GM23338 (cell line): ENCODE measurements around the gene TTC27. TPM values are rescaled to one million over a fixed set of nuclear protein-coding genes. Genes with fewer than 3 reads are reported as not detected.

Experiments used
- ATAC-seq: fragments of 200-7000 bp; cut with Tn5 transposase; 3 replicates; pipeline ENCODE4 v1.9.1; 2020
- DNase-seq: peaks from one replicate; pipeline ENCODE4 v3.0.0-alpha.2; 2015; ENCODE audit warnings: low spot score
- H2AFZ ChIP-seq: fragments of 200-600 bp; sonication (generic); 2 replicates; pipeline ENCODE4 v1.8.0; 2016; ENCODE audit warnings: antibody characterized with exemption, mild to moderate bottlenecking, moderate library complexity
- H3F3A ChIP-seq: fragments of 200-600 bp; sonication (generic); replicated peaks from 2 replicates; pipeline ENCODE4 v1.8.0; 2017; ENCODE audit warnings: antibody characterized with exemption, mixed run types, low read depth
- H3K27ac ChIP-seq: fragments of 200-600 bp; sonication (generic); 2 replicates; pipeline ENCODE4 v1.6.1; 2016; ENCODE audit warnings: low read depth
- H3K27me3 ChIP-seq: fragments of 200-600 bp; sonication (generic); 2 replicates; pipeline ENCODE4 v1.8.0; 2016; ENCODE audit warnings: mild to moderate bottlenecking, mixed run types, moderate library complexity; ENCODE audit not compliant: insufficient read depth
- H3K36me3 ChIP-seq: fragments of 200-600 bp; sonication (generic); 2 replicates; pipeline ENCODE4 v1.8.0; 2016; ENCODE audit warnings: mild to moderate bottlenecking; ENCODE audit not compliant: insufficient read depth
- H3K4me1 ChIP-seq: fragments of 200-600 bp; sonication (generic); 2 replicates; pipeline ENCODE4 v1.8.0; 2016; ENCODE audit warnings: mild to moderate bottlenecking, moderate library complexity; ENCODE audit not compliant: insufficient read depth
- H3K4me2 ChIP-seq: fragments of 200-600 bp; sonication (generic); 2 replicates; pipeline ENCODE4 v1.7.1; 2017; ENCODE audit warnings: mixed run types
- H3K4me3 ChIP-seq: fragments of 200-600 bp; sonication (generic); 2 replicates; pipeline ENCODE4 v1.6.1; 2016; ENCODE audit warnings: mixed run types
- H3K79me2 ChIP-seq: fragments of 200-600 bp; sonication (generic); replicated peaks from 2 replicates; pipeline ENCODE4 v1.8.0; 2017; ENCODE audit warnings: mild to moderate bottlenecking; ENCODE audit not compliant: insufficient read depth
- H3K9me2 ChIP-seq: fragments of 200-600 bp; sonication (generic); 2 replicates; pipeline ENCODE4 v1.8.0; 2017; ENCODE audit not compliant: insufficient read depth
- H4K20me1 ChIP-seq: fragments of 200-600 bp; sonication (generic); replicated peaks from 2 replicates; pipeline ENCODE4 v1.8.0; 2017; ENCODE audit warnings: mild to moderate bottlenecking; ENCODE audit not compliant: insufficient read depth
- H3K27ac Mint-ChIP-seq: 2 replicates; pipeline ENCODE4 v1.8.0; 2020; ENCODE audit warnings: inconsistent platforms, mild to moderate bottlenecking, moderate library complexity, mixed read lengths
- H3K27me3 Mint-ChIP-seq: 3 replicates; pipeline ENCODE4 v1.8.0; 2022; ENCODE audit warnings: low read depth, mild to moderate bottlenecking, moderate library complexity, mixed read lengths, inconsistent platforms; ENCODE audit not compliant: insufficient read depth, poor library complexity
- H3K36me3 Mint-ChIP-seq: 3 replicates; pipeline ENCODE4 v1.8.0; 2021; ENCODE audit warnings: low read depth, mild to moderate bottlenecking, inconsistent platforms, moderate library complexity, mixed read lengths
- H3K4me1 Mint-ChIP-seq: 3 replicates; pipeline ENCODE4 v1.8.0; 2020; ENCODE audit warnings: mild to moderate bottlenecking, inconsistent platforms, mixed read lengths
- H3K4me3 Mint-ChIP-seq: 3 replicates; pipeline ENCODE4 v1.8.0; 2021; ENCODE audit warnings: moderate library complexity, mild to moderate bottlenecking, inconsistent platforms, mixed read lengths
- H3K9me3 Mint-ChIP-seq: 3 replicates; pipeline ENCODE4 v1.8.0; 2020; ENCODE audit warnings: moderate library complexity, mild to moderate bottlenecking, inconsistent platforms, mixed read lengths
- CREB1 ChIP-seq: fragments of 250-450 bp; sonication (Bioruptor Pico); IDR thresholded peaks from 2 replicates; pipeline ENCODE4 v1.5.0; 2020; ENCODE audit warnings: low read depth, mild to moderate bottlenecking, moderate library complexity
- CTCF ChIP-seq, 2 experiments: fragments of 200-600 bp in 1 of 2; sonication (generic) in 1 of 2; conservative IDR thresholded peaks; 2 replicates each; pipeline versions ENCODE4 v1.5.1 to v1.6.1; 2016 to 2017; ENCODE audit warnings: antibody characterized with exemption in 2 of 2, low read depth in 2 of 2, mild to moderate bottlenecking in 2 of 2, moderate library complexity in 1 of 2
- EZH2 ChIP-seq: fragments of 200-600 bp; sonication (generic); IDR thresholded peaks from one replicate; pipeline ENCODE4 v1.8.0; 2017; ENCODE audit warnings: antibody characterized with exemption, mild to moderate bottlenecking, low read depth; ENCODE audit not compliant: unreplicated experiment
- EZH2phosphoT487 ChIP-seq: fragments of 200-600 bp; sonication (generic); IDR thresholded peaks from one replicate; pipeline ENCODE4 v1.8.1; 2018; ENCODE audit warnings: antibody characterized with exemption; ENCODE audit not compliant: unreplicated experiment
- JUNB ChIP-seq: IDR thresholded peaks from one replicate; pipeline ENCODE4 v1.6.1; 2016; ENCODE audit warnings: antibody characterized with exemption; ENCODE audit not compliant: unreplicated experiment
- NANOG ChIP-seq: IDR thresholded peaks from 2 replicates; pipeline ENCODE4 v1.6.1; 2016; ENCODE audit warnings: antibody characterized with exemption, borderline replicate concordance
- POLR2AphosphoS5 ChIP-seq: IDR thresholded peaks from 2 replicates; pipeline ENCODE4 v1.6.1; 2016; ENCODE audit warnings: antibody characterized with exemption, low read depth
- STAT1 ChIP-seq: IDR thresholded peaks from one replicate; pipeline ENCODE4 v1.6.1; 2016; ENCODE audit warnings: antibody characterized with exemption; ENCODE audit not compliant: unreplicated experiment
- ZNF114 ChIP-seq: fragments of 250-450 bp; sonication (Bioruptor Pico); IDR thresholded peaks from 2 replicates; pipeline ENCODE4 v1.5.0; 2020; ENCODE audit warnings: mild to moderate bottlenecking, moderate library complexity
- ZNF331 ChIP-seq: fragments of 250-450 bp; sonication (Bioruptor Pico); IDR thresholded peaks from 2 replicates; pipeline ENCODE4 v1.5.0; 2020; ENCODE audit warnings: low read depth, mild to moderate bottlenecking, moderate library complexity
- ZNF462 ChIP-seq: fragments of 250-450 bp; sonication (Bioruptor Pico); IDR thresholded peaks from 2 replicates; pipeline ENCODE4 v1.5.0; 2020; ENCODE audit warnings: mild to moderate bottlenecking, moderate library complexity
- polyA plus RNA-seq: library from polyadenylated mRNA; unstranded; fragments of >200 nt; fragmentation: Nextera tagmentation; extraction: Ambion mirVana; gene quantifications from 2 replicates; pipeline ENCODE4 v1.2.1, GENCODE V29; 2016
- total RNA-seq: library from RNA; depleted of rRNA; stranded (reverse); fragments of >200 nt; shearing (Covaris generic); gene quantifications from 2 replicates; pipeline ENCODE4 v1.2.3, GENCODE V29; 2014
- TF ChIP-seq, protein P1 (sequence below): IDR thresholded peaks from 2 replicates; pipeline ENCODE4 v1.6.1; 2016; ENCODE audit warnings: antibody characterized with exemption
- TF ChIP-seq, protein P2 (sequence below): IDR thresholded peaks from one replicate; pipeline ENCODE4 v1.6.1; 2018; ENCODE audit warnings: antibody characterized with exemption; ENCODE audit not compliant: unreplicated experiment

Gene TTC27
- total and polyA plus RNA-seq, 2 experiments from 2014 or later = 11.8 to 41.3 TPM

DNA sequence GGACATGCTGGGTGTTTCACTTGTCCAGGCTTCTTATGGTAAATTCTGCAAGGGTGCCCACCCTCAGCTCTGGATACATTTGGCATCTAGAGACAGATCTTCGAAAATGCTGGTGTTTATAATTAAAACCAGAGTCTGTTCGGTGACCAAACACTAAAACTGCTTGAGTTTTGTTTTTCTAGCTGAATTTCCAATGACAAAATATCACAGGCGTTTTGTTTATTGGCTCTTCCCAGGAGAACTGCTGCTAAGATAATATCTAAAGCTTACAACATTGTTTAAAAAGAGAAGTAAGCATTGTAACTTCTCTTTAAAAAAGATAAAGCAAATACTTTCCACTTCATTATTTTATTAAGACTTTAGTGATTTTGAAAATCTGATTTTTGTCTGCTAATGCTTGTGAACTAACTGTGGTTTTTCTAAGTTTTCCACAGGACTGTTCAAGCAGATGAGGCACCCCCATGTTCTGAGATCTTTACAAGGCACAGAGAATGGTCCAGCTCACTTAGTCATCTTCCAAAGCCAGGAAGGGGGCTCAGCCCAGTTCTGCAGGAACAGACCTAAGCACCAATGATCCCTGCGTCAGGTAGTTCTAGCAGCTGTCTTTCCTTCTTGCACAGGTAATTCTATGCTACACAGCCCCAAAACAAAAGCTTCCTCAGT lies 224.1 kb downstream of the TTC27 start:
- no peaks in the 10 kb centered on the region for H3K36me3 Mint-ChIP-seq
- H3K4me3 ChIP-seq = no peak overlapping the region
- H3K4me2 ChIP-seq = no peak overlapping the region
- H3K27me3 ChIP-seq = no peaks in the 10 kb centered on the region
- no peak for TF ChIP-seq STAT1
- no peak for TF ChIP-seq ZNF462
- TF ChIP-seq CTCF (conservative IDR thresholded peaks at IDR 0.05; ENCODE audit: low read depth in 2 of 2) = no peak
- TF ChIP-seq, protein P1, sequence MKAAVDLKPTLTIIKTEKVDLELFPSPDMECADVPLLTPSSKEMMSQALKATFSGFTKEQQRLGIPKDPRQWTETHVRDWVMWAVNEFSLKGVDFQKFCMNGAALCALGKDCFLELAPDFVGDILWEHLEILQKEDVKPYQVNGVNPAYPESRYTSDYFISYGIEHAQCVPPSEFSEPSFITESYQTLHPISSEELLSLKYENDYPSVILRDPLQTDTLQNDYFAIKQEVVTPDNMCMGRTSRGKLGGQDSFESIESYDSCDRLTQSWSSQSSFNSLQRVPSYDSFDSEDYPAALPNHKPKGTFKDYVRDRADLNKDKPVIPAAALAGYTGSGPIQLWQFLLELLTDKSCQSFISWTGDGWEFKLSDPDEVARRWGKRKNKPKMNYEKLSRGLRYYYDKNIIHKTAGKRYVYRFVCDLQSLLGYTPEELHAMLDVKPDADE = no peak
- no peak for TF ChIP-seq POLR2AphosphoS5
- TF ChIP-seq EZH2phosphoT487 = no peak
- TF ChIP-seq CREB1 (CRISPR knock-in tag) = no peak
- TF ChIP-seq NANOG = no peak
- TF ChIP-seq ZNF331 = no peak
- TF ChIP-seq JUNB = no peak
- TF ChIP-seq, protein P2, sequence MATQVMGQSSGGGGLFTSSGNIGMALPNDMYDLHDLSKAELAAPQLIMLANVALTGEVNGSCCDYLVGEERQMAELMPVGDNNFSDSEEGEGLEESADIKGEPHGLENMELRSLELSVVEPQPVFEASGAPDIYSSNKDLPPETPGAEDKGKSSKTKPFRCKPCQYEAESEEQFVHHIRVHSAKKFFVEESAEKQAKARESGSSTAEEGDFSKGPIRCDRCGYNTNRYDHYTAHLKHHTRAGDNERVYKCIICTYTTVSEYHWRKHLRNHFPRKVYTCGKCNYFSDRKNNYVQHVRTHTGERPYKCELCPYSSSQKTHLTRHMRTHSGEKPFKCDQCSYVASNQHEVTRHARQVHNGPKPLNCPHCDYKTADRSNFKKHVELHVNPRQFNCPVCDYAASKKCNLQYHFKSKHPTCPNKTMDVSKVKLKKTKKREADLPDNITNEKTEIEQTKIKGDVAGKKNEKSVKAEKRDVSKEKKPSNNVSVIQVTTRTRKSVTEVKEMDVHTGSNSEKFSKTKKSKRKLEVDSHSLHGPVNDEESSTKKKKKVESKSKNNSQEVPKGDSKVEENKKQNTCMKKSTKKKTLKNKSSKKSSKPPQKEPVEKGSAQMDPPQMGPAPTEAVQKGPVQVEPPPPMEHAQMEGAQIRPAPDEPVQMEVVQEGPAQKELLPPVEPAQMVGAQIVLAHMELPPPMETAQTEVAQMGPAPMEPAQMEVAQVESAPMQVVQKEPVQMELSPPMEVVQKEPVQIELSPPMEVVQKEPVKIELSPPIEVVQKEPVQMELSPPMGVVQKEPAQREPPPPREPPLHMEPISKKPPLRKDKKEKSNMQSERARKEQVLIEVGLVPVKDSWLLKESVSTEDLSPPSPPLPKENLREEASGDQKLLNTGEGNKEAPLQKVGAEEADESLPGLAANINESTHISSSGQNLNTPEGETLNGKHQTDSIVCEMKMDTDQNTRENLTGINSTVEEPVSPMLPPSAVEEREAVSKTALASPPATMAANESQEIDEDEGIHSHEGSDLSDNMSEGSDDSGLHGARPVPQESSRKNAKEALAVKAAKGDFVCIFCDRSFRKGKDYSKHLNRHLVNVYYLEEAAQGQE = no peak
- no peak for TF ChIP-seq EZH2
- TF ChIP-seq ZNF114 (CRISPR knock-in tag) = no peak
- no peaks in the 10 kb centered on the region for H3K36me3 ChIP-seq
- H3K4me3 Mint-ChIP-seq = no peak overlapping the region
- no peak overlapping the region for H3K27ac ChIP-seq
- DNase-seq (no peak), ATAC-seq (no peak)
- H3K4me1 ChIP-seq = peaks cover 3% of the 10 kb centered on the region; the same call in 1 of the 2 replicates
- H2AFZ ChIP-seq = no peak overlapping the region
- H3K9me3 Mint-ChIP-seq = no peaks in the 10 kb centered on the region; the same call in 2 of the 3 replicates
- H3K27ac Mint-ChIP-seq = no peak overlapping the region
- H3K27me3 Mint-ChIP-seq = no peaks in the 10 kb centered on the region
- no peaks in the 10 kb centered on the region for H4K20me1 ChIP-seq
- H3F3A ChIP-seq = no peaks in the 10 kb centered on the region
- 0 out of 2 replicates have a peak, but pooled peaks cover 8% of the 10 kb centered on the region for H3K9me2 ChIP-seq
- no peaks in the 10 kb centered on the region for H3K79me2 ChIP-seq
- H3K4me1 Mint-ChIP-seq = peaks cover 14% of the 10 kb centered on the region
